ENCODE data around the gene PEAK3. TPM values are rescaled to one million over a fixed set of nuclear protein-coding genes. Genes with fewer than 3 reads are reported as not detected.

Gene PEAK3
- total RNA-seq, 4 donors from 2014 or later = 0.16 to 1.3 (median 0.27) TPM; not detected in 1

- H3K27ac ChIP-seq = no peak overlapping the region
- 24% methylated on average over 4 of the region's 77 CpGs; no CpG with 5 or more reads in 1 of the 2 donors for WGBS, 2 donors (ENCODE audit: low coverage in 1 of 2)
- peaks cover 71% of the 10 kb centered on the region for H3K27me3 ChIP-seq
- H3K36me3 ChIP-seq = peaks cover 0 to 13% of the 10 kb centered on the region in 2 donors
- no peak for TF ChIP-seq POLR2AphosphoS5 (IDR thresholded peaks at IDR 0.05)
- no peak for TF ChIP-seq EP300 (IDR thresholded peaks at IDR 0.05)
- no peak for TF ChIP-seq CTCF (IDR thresholded peaks at IDR 0.05)
- TF ChIP-seq POLR2A (IDR thresholded peaks at IDR 0.05) = no peak
- no peak for ATAC-seq
- H3K4me1 ChIP-seq = peaks cover 0 to 45% (median 33%) of the 10 kb centered on the region in 3 donors
- peak overlapping the region in 1 of 2 donors; percentile 28 for H3K4me3 ChIP-seq
- no peaks in the 10 kb centered on the region for H3K9me3 ChIP-seq
These were observed 28.6 kb downstream of the PEAK3 start for GRCh38 chr19:2253106-2254063.

- ATAC-seq = no peak
- no CpG with 5 or more reads among the region's 18 CpGs for WGBS, 2 donors (ENCODE audit: low coverage in 1 of 2)
- peak overlapping the region in 1 of 2 donors; percentile 28 for H3K4me3 ChIP-seq
These were observed 29.2 kb downstream of the PEAK3 start for GRCh38 chr19:2252797-2253105.

GRCh38 chr19:2252055-2252796 lies 29.7 kb downstream of the PEAK3 start:
- Histone ChIP-seq H3K9me3 (no peaks in the 10 kb centered on the region), H3K27ac (no peak overlapping the region), H3K36me3 (peaks cover 0 to 25% of the 10 kb centered on the region in 2 donors), H3K4me3 (peak overlapping the region in 1 of 2 donors; percentile 28), H3K4me1 (peaks cover 0 to 48% (median 33%) of the 10 kb centered on the region in 3 donors), H3K27me3 (peaks cover 71% of the 10 kb centered on the region)
- ATAC-seq = no peak
- TF ChIP-seq POLR2AphosphoS5 (IDR thresholded peaks at IDR 0.05) (no peak), EP300 (IDR thresholded peaks at IDR 0.05) (no peak), CTCF (IDR thresholded peaks at IDR 0.05) (no peak)
- 8% methylated on average over 45 of the region's 74 CpGs; no CpG with 5 or more reads in 1 of the 2 donors for WGBS, 2 donors (ENCODE audit: low coverage in 1 of 2)

More at GRCh38 chr19:2252797-2253105, 29.2 kb downstream of the PEAK3 start:
- Histone ChIP-seq H3K27ac (no peak overlapping the region), H3K9me3 (no peaks in the 10 kb centered on the region), H3K4me1 (peaks cover 0 to 45% (median 33%) of the 10 kb centered on the region in 3 donors), H3K27me3 (peaks cover 71% of the 10 kb centered on the region), H3K36me3 (peaks cover 0 to 20% of the 10 kb centered on the region in 2 donors)
- TF ChIP-seq POLR2A (IDR thresholded peaks at IDR 0.05) (no peak), CTCF (IDR thresholded peaks at IDR 0.05) (no peak), POLR2AphosphoS5 (IDR thresholded peaks at IDR 0.05) (no peak), EP300 (IDR thresholded peaks at IDR 0.05) (no peak)

- Histone ChIP-seq H3K27ac (no peak overlapping the region), H3K27me3 (peaks cover 71% of the 10 kb centered on the region), H3K36me3 (peaks cover 0 to 34% of the 10 kb centered on the region in 2 donors), H3K9me3 (no peaks in the 10 kb centered on the region), H3K4me3 (peak overlapping the region in 1 of 2 donors; percentile 28), H3K4me1 (peaks cover 0 to 57% (median 33%) of the 10 kb centered on the region in 3 donors)
- WGBS, 2 donors (ENCODE audit: low coverage in 1 of 2) = no CpG with 5 or more reads among the region's 125 CpGs
- no peak for TF ChIP-seq CTCF (IDR thresholded peaks at IDR 0.05)
- TF ChIP-seq POLR2A (IDR thresholded peaks at IDR 0.05) = no peak
- no peak for TF ChIP-seq EP300 (IDR thresholded peaks at IDR 0.05)
- no peak for TF ChIP-seq POLR2AphosphoS5 (IDR thresholded peaks at IDR 0.05)
- ATAC-seq = no peak
These were observed 30.6 kb downstream of the PEAK3 start for GRCh38 chr19:2251106-2252054.
